Measurements from ENCODE around the gene NOS1AP.

The NOS1AP gene

GRCh38 chr1:162113419-162113818 is 43.9 kb downstream of the NOS1AP start:
- H3K9me3 ChIP-seq (ENCODE audit: severe bottlenecking): no peaks in the 10 kb centered on the region
- no peak for TF ChIP-seq CTCF (IDR thresholded peaks at IDR 0.05; ENCODE audit: low read depth, low read length)
- H3K27me3 ChIP-seq (ENCODE audit: insufficient read depth, low read depth, severe bottlenecking): no peaks in the 10 kb centered on the region
- no peak overlapping the region for H3K27ac ChIP-seq
- no peaks in the 10 kb centered on the region for H3K36me3 ChIP-seq
- DNase-seq: no peak
- no peak overlapping the region for H3K4me3 ChIP-seq (ENCODE audit: low read depth, low read length)

- Histone ChIP-seq H3K9me3 (ENCODE audit: severe bottlenecking) (no peaks in the 10 kb centered on the region), H3K27me3 (ENCODE audit: insufficient read depth, low read depth, severe bottlenecking) (no peaks in the 10 kb centered on the region), H3K4me3 (ENCODE audit: low read depth, low read length) (no peak overlapping the region), H3K36me3 (no peaks in the 10 kb centered on the region), H3K27ac (no peak overlapping the region)
- TF ChIP-seq CTCF (IDR thresholded peaks at IDR 0.05; ENCODE audit: low read depth, low read length): no peak
- peak; percentile 29 for DNase-seq
Measured at GRCh38 chr1:162117039-162117774, 47.7 kb downstream of the NOS1AP start.

GRCh38 chr1:162118063-162118462 is 48.6 kb downstream of the NOS1AP start:
- H3K27me3 ChIP-seq (ENCODE audit: insufficient read depth, low read depth, severe bottlenecking): no peaks in the 10 kb centered on the region
- TF ChIP-seq CTCF (IDR thresholded peaks at IDR 0.05; ENCODE audit: low read depth, low read length): no peak
- H3K9me3 ChIP-seq (ENCODE audit: severe bottlenecking): no peaks in the 10 kb centered on the region

DNA sequence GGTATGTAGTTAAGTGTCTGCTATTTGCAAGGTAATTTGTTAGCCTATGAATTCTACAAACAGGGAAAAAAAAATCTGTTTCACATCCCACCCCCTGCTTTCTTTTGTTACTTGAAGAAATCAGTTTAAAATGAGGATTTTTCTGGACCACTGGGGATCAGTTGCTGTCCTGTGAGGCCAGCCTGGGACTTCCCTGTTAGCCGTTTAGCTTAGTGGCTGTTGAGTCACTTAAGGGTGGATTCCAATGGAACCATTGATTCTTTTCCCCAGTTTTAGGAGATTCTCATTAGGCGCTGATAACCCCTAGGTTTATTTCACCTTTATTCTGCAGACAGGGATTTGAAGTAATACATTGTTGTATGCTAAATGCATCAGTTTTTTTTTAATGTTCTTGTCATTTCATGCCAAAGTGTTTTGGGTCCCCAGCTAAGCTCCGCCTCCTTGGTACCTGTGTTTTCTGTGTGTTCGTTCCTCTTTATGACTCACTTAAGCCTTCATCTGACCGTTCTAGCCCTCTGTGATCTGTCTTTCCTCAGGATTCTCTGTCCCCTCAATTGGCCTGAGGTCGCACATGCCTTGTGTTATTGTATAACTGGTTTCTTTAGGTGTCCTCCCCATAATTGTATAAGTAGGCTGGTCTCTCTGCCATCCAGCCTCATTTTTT is 59.3 kb downstream of the NOS1AP start:
- no peak for DNase-seq
- H3K9me3 ChIP-seq (ENCODE audit: severe bottlenecking): no peaks in the 10 kb centered on the region

More at GRCh38 chr1:162118063-162118462, 48.6 kb downstream of the NOS1AP start:
- no peak for DNase-seq
- Histone ChIP-seq H3K4me3 (ENCODE audit: low read depth, low read length) (no peak overlapping the region), H3K27ac (no peak overlapping the region), H3K36me3 (no peaks in the 10 kb centered on the region)

DNA sequence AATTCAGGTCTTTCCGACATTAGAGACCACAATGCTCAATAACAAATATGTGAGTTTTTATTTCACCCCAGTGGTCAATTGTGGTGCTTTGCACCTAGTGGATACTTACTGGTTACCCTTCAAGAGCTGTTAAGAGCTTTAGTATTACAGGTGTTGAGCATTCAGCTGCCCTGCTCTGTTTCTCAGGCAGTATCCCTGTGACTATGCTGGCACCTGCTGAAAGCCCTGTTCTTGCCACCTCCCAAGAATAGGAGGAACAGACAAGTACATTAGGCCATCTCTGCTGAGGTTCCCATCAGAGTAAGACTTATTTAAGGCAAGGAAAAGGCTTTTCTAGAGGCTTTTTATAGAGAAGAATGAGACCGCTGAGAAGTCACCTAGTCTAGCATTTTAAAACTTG is 60.8 kb downstream of the NOS1AP start:
- DNase-seq: no peak
- Histone ChIP-seq H3K36me3 (no peaks in the 10 kb centered on the region; the same call in 1 of the 2 replicates), H3K4me3 (ENCODE audit: low read depth, low read length) (no peak overlapping the region), H3K27me3 (ENCODE audit: insufficient read depth, low read depth, severe bottlenecking) (no peaks in the 10 kb centered on the region), H3K27ac (no peak overlapping the region), H3K9me3 (ENCODE audit: severe bottlenecking) (no peaks in the 10 kb centered on the region)
- TF ChIP-seq CTCF (IDR thresholded peaks at IDR 0.05; ENCODE audit: low read depth, low read length): no peak

More for the DNA sequence above, 59.3 kb downstream of the NOS1AP start:
- H3K4me3 ChIP-seq (ENCODE audit: low read depth, low read length): no peak overlapping the region
- no peaks in the 10 kb centered on the region for H3K27me3 ChIP-seq (ENCODE audit: insufficient read depth, low read depth, severe bottlenecking)
- no peak for TF ChIP-seq CTCF (IDR thresholded peaks at IDR 0.05; ENCODE audit: low read depth, low read length)
- no peaks in the 10 kb centered on the region; the same call in 1 of the 2 replicates for H3K36me3 ChIP-seq
- no peak overlapping the region for H3K27ac ChIP-seq
